H1 (cell line): ENCODE results near the gene SLC45A1. TPM values are rescaled to one million over a fixed set of nuclear protein-coding genes. Genes with fewer than 3 reads are reported as not detected.

Source experiments
- CTCF ChIA-PET: fragments of 300-600 bp; sonication (Branson Sonifier 250); formaldehyde crosslinking; loops from one replicate; lab custom pipeline; 2021; ENCODE audit not compliant: partially characterized antibody; lab: Charles Lee
- POLR2A ChIA-PET: fragments of 300-600 bp; sonication (Branson Sonifier 250); formaldehyde crosslinking; loops from one replicate; lab custom pipeline; 2021; ENCODE audit warnings: inconsistent platforms; ENCODE audit not compliant: partially characterized antibody; lab: Charles Lee
- DNase-seq, 2 experiments: peaks; one replicate each; pipeline versions ENCODE4 v3.0.0 to v3.0.0-alpha.2; 2010 to 2022; ENCODE audit warnings: low spot score in 2 of 2, low read depth in 1 of 2, mixed read lengths in 1 of 2
- FAIRE-seq: peaks from 2 replicates; lab custom pipeline; 2011; peaks lifted over from hg19 to GRCh38; lab: Jason Lieb, UNC
- H2AFZ ChIP-seq: 2 replicates; pipeline ENCODE4 v1.8.1; 2012; ENCODE audit warnings: low read length, inconsistent platforms
- H2AK5ac ChIP-seq: 2 replicates; pipeline ENCODE4 v1.6.1; 2013; ENCODE audit warnings: low read depth, low read length
- H2BK120ac ChIP-seq: replicated peaks from 2 replicates; pipeline ENCODE3; 2013; ENCODE audit warnings: low read depth, low read length, inconsistent platforms
- H2BK12ac ChIP-seq: 2 replicates; pipeline ENCODE4 v1.6.1; 2013; ENCODE audit warnings: low read depth, low read length
- H2BK15ac ChIP-seq: 2 replicates; pipeline ENCODE4 v1.6.1; 2013; ENCODE audit warnings: low read length
- H2BK20ac ChIP-seq: 2 replicates; pipeline ENCODE4 v1.6.1; 2013; ENCODE audit warnings: low read length
- H2BK5ac ChIP-seq: 2 replicates; pipeline ENCODE4 v1.6.1; 2013; ENCODE audit warnings: low read depth, low read length
- H3K14ac ChIP-seq: 2 replicates; pipeline ENCODE4 v1.6.1; 2013; ENCODE audit warnings: inconsistent platforms; ENCODE audit not compliant: insufficient read length
- H3K18ac ChIP-seq: 2 replicates; pipeline ENCODE4 v1.6.1; 2013; ENCODE audit warnings: low read length; ENCODE audit errors: extremely low read depth
- H3K23ac ChIP-seq: 2 replicates; pipeline ENCODE4 v1.6.1; 2013; ENCODE audit warnings: inconsistent platforms; ENCODE audit not compliant: insufficient read length
- H3K23me2 ChIP-seq: 2 replicates; pipeline ENCODE4 v1.6.1; 2013; ENCODE audit warnings: low read depth, low read length
- H3K27ac ChIP-seq: 2 replicates; pipeline ENCODE4 v1.6.1; 2011; ENCODE audit warnings: low read depth, low read length, inconsistent platforms
- H3K27me3 ChIP-seq, 4 experiments: replicated peaks in 1 of 4; 1 replicate in 1 of 4; 2 replicates in 3 of 4; pipeline versions ENCODE4 v1.6.1 to v1.8.1; 2011 to 2013; ENCODE audit warnings: low read length in 3 of 4, mild to moderate bottlenecking in 3 of 4, inconsistent platforms in 2 of 4, mixed read lengths in 2 of 4, moderate library complexity in 1 of 4; ENCODE audit not compliant: control insufficient read depth in 3 of 4, insufficient read depth in 3 of 4; ENCODE audit errors: extremely low read depth in 1 of 4
- H3K36me3 ChIP-seq, 4 experiments: 2 replicates each; pipeline versions ENCODE4 v1.6.1 to v1.8.1; 2011 to 2013; ENCODE audit warnings: mild to moderate bottlenecking in 4 of 4, low read length in 3 of 4, moderate library complexity in 2 of 4, control low read depth in 1 of 4, inconsistent platforms in 1 of 4; ENCODE audit not compliant: insufficient read depth in 4 of 4, control insufficient read depth in 2 of 4
- H3K4ac ChIP-seq: replicated peaks from 2 replicates; pipeline ENCODE3; 2013; ENCODE audit warnings: low read length, low read depth, mixed read lengths, inconsistent platforms; ENCODE audit not compliant: insufficient read length
- H3K4me1 ChIP-seq, 4 experiments: replicated peaks in 1 of 4; 1 replicate in 1 of 4; 2 replicates in 3 of 4; pipeline versions ENCODE4 v1.6.1 to v1.8.1; 2011 to 2013; ENCODE audit warnings: low read length in 3 of 4, inconsistent platforms in 2 of 4, mixed read lengths in 1 of 4; ENCODE audit not compliant: insufficient read depth in 4 of 4, control insufficient read depth in 3 of 4
- H3K4me2 ChIP-seq, 2 experiments: 2 replicates each; pipeline versions ENCODE4 v1.6.1 to v1.8.1; 2011 to 2013; ENCODE audit warnings: low read depth in 2 of 2, low read length in 2 of 2, control low read depth in 1 of 2, inconsistent platforms in 1 of 2, mild to moderate bottlenecking in 1 of 2; ENCODE audit not compliant: insufficient read depth in 1 of 2
- H3K4me3 ChIP-seq, 4 experiments: fragments of 200-600, 300-600 bp in 1 of 4; sonication (generic), shearing (Covaris generic), sonication (Bioruptor Twin) in 1 of 4; 2 replicates each; pipeline versions ENCODE4 v1.5.1 to v1.8.1; 2011 to 2016; ENCODE audit warnings: low read length in 4 of 4, low read depth in 3 of 4, control low read depth in 2 of 4, inconsistent platforms in 2 of 4, mild to moderate bottlenecking in 2 of 4, mixed read lengths in 1 of 4, moderate library complexity in 1 of 4; ENCODE audit not compliant: insufficient read depth in 2 of 4; ENCODE audit errors: extremely low read depth in 1 of 4
- H3K56ac ChIP-seq: replicated peaks from 2 replicates; pipeline ENCODE3; 2013; ENCODE audit warnings: low read depth, mild to moderate bottlenecking, mixed read lengths, low read length, inconsistent platforms; ENCODE audit not compliant: insufficient read length
- H3K79me1 ChIP-seq: 2 replicates; pipeline ENCODE4 v1.6.1; 2013; ENCODE audit warnings: low read depth, low read length, control low read depth
- H3K79me2 ChIP-seq, 2 experiments: 2 replicates each; pipeline versions ENCODE4 v1.6.1 to v1.8.1; 2012 to 2013; ENCODE audit warnings: low read length in 2 of 2, mild to moderate bottlenecking in 2 of 2, inconsistent platforms in 1 of 2; ENCODE audit not compliant: insufficient read depth in 2 of 2, control insufficient read depth in 1 of 2
- H3K9ac ChIP-seq, 4 experiments: replicated peaks in 1 of 4; 1 replicate in 1 of 4; 2 replicates in 3 of 4; pipeline versions ENCODE4 v1.6.1 to v1.8.1; 2011 to 2013; ENCODE audit warnings: low read depth in 3 of 4, low read length in 3 of 4, control low read depth in 2 of 4, mild to moderate bottlenecking in 2 of 4, moderate library complexity in 2 of 4, inconsistent platforms in 1 of 4; ENCODE audit errors: extremely low read depth in 1 of 4
- H3K9me3 ChIP-seq, 2 experiments: 2 replicates each; pipeline versions ENCODE4 v1.6.1 to v1.8.1; 2012 to 2013; ENCODE audit warnings: mild to moderate bottlenecking in 2 of 2, moderate library complexity in 2 of 2, control low read depth in 1 of 2, inconsistent platforms in 1 of 2, low read depth in 1 of 2, low read length in 1 of 2, mixed read lengths in 1 of 2; ENCODE audit not compliant: insufficient read depth in 2 of 2
- H4K20me1 ChIP-seq, 2 experiments: replicated peaks in 1 of 2; 2 replicates each; pipeline versions ENCODE3 to v1.8.1; 2011 to 2013; ENCODE audit warnings: inconsistent platforms in 2 of 2, low read length in 2 of 2, mild to moderate bottlenecking in 1 of 2; ENCODE audit not compliant: insufficient read depth in 2 of 2, control insufficient read depth in 1 of 2
- H4K5ac ChIP-seq: 2 replicates; pipeline ENCODE4 v1.6.1; 2013; ENCODE audit warnings: low read length, low read depth, mixed read lengths, inconsistent platforms; ENCODE audit not compliant: insufficient read length
- H4K8ac ChIP-seq: 2 replicates; pipeline ENCODE4 v1.8.0; 2013; ENCODE audit warnings: mild to moderate bottlenecking, moderate library complexity, low read length, inconsistent platforms; ENCODE audit not compliant: insufficient read depth; ENCODE audit errors: extremely low read depth
- H4K91ac ChIP-seq: replicated peaks from 2 replicates; pipeline ENCODE3; 2013; ENCODE audit warnings: low read length, mixed read lengths, inconsistent platforms; ENCODE audit not compliant: insufficient read length
- BACH1 ChIP-seq: IDR thresholded peaks from 2 replicates; pipeline ENCODE4 v1.6.1; 2012; ENCODE audit warnings: low read length, improper control_type of control experiment
- BCL11A ChIP-seq, 2 experiments: IDR thresholded peaks; one replicate each; pipeline ENCODE4 v1.6.1; 2011; ENCODE audit warnings: low read depth in 2 of 2, low read length in 2 of 2, mild to moderate bottlenecking in 2 of 2
- CBX5 ChIP-seq: fragments of 300-800, 300-1000 bp; sonication (generic); IDR thresholded peaks from 2 replicates; pipeline ENCODE4 v1.7.1; 2016; ENCODE audit warnings: antibody characterized with exemption, low read length, low read depth
- CREB1 ChIP-seq: IDR thresholded peaks from 2 replicates; pipeline ENCODE4 v1.6.1; 2012; ENCODE audit warnings: inconsistent platforms
- EZH2 ChIP-seq: fragments of 200-600 bp; sonication (generic); IDR thresholded peaks from 2 replicates; pipeline ENCODE4 v1.7.1; 2012; ENCODE audit warnings: low read depth, mild to moderate bottlenecking, moderate library complexity, low read length, inconsistent platforms; ENCODE audit not compliant: severe bottlenecking
- POLR2AphosphoS5 ChIP-seq: IDR thresholded peaks from 2 replicates; pipeline ENCODE4 v1.6.1; 2011; ENCODE audit warnings: low read depth, low read length
- RNF2 ChIP-seq: fragments of 200-900, 300-1000 bp; sonication (generic); IDR thresholded peaks from 2 replicates; pipeline ENCODE4 v1.7.1; 2016; ENCODE audit warnings: borderline replicate concordance, low read depth, mild to moderate bottlenecking, antibody characterized with exemption, low read length; ENCODE audit not compliant: poor library complexity, severe bottlenecking; ENCODE audit errors: missing control alignments
- WGBS, 2 experiments: shearing (Covaris generic) in 1 of 2; methylation state at CpG; one replicate each; pipeline versions ENCODE4 v1.1.6 to v1.1.7; 2013 to 2015; ENCODE audit warnings: low lambda C conversion rate in 2 of 2, mixed read lengths in 2 of 2, inconsistent platforms in 1 of 2, low coverage in 1 of 2, missing lambda C conversion rate in 1 of 2; ENCODE audit not compliant: insufficient replicate concordance in 2 of 2, insufficient coverage in 1 of 2, insufficient read length in 1 of 2; ENCODE audit errors: extremely low coverage in 1 of 2, missing lambda C conversion rate in 1 of 2; 5-methylcytosine and 5-hydroxymethylcytosine counted together
- polyA plus RNA-seq, 7 experiments: library from polyadenylated mRNA; depleted of rRNA in 3 of 7; stranded (reverse) in 5 of 7; unstranded in 2 of 7; fragments of >200 nt in 5 of 7; fragments of 200-250 nt in 2 of 7; gene quantifications; 1 replicate in 5 of 7; 2 replicates in 1 of 7; 4 replicates in 1 of 7; pipeline versions ENCODE4 v1.2.1 to v1.2.3, GENCODE V29; 2011 to 2013; ENCODE audit warnings: missing spikeins in 2 of 7, mixed read lengths in 2 of 7
- total RNA-seq: library from RNA; stranded (reverse); fragmentation: NEBNext Ultra II Directional; extraction: Animal tissue kit (Norgen Biotek cat#: 25700); gene quantifications from 2 replicates; pipeline ENCODE4 v1.2.1, GENCODE V29; 2021

Gene SLC45A1
- total and polyA plus RNA-seq, 2 of the 8 experiments (the other 6 are each of a cell fraction or from before 2014, with no cell fraction given), result 1.0 to 1.7 TPM

GRCh38 chr1:8311068-8311718 lies 6.7 kb upstream of the SLC45A1 start:
- Histone ChIP-seq H3K79me2 (no peaks in the 10 kb centered on the region), H2AFZ (no peak overlapping the region), H3K9ac (no peak overlapping the region), H4K91ac (no peak overlapping the region), H3K4me3 (no peak overlapping the region), H4K20me1 (no peaks in the 10 kb centered on the region), H3K9me3 (no peaks in the 10 kb centered on the region), H3K18ac (no peak overlapping the region), H2BK15ac (no peak overlapping the region; the same call in 1 of the 2 replicates), H3K4me1 (peaks cover 0 to 13% (median 6%) of the 10 kb centered on the region in 4 experiments; a peak in 5 of 7 replicates), H3K23ac (no peak overlapping the region), H3K4ac (no peak overlapping the region), H4K5ac (no peak overlapping the region), H3K4me2 (no peak overlapping the region), H3K56ac (no peak overlapping the region), H3K23me2 (no peaks in the 10 kb centered on the region), H3K36me3 (no peaks in the 10 kb centered on the region), H2BK120ac (no peak overlapping the region), H2AK5ac (no peak overlapping the region), H2BK20ac (0 out of 2 replicates have a peak overlapping the region, but pooled peaks have one; percentile 38), H3K79me1 (no peaks in the 10 kb centered on the region), H3K27ac (no peak overlapping the region), H2BK12ac (no peak overlapping the region), H4K8ac (no peak overlapping the region), H3K27me3 (0 out of 7 replicates have a peak, but pooled peaks cover 0 to 3% (median 0%) of the 10 kb centered on the region in 4 experiments), H2BK5ac (no peak overlapping the region), H3K14ac (no peak overlapping the region)
- TF ChIP-seq BACH1, result no peak
- TF ChIP-seq RNF2, result no peak
- TF ChIP-seq EZH2, result no peak
- TF ChIP-seq POLR2AphosphoS5, result no peak
- TF ChIP-seq CBX5, result no peak
- no peak for TF ChIP-seq BCL11A (IDR thresholded peaks at IDR 0.05; ENCODE audit: low read depth in 2 of 2, low read length in 2 of 2)
- no peak for TF ChIP-seq CREB1
- 88% methylated on average over 1 of the region's 1 CpG; no CpG with 5 or more reads in 1 of the 2 experiments for WGBS, 2 experiments
- POLR2A ChIA-PET, result no interaction called here
- CTCF ChIA-PET, result interaction anchor here (0.8 to 11.7 kb wide), 11 partner anchors 8 to 333 kb away, joined by 3 to 249 read pairs (median 4); no protein-coding TSS in a partner anchor
- FAIRE-seq, result no peak
- DNase-seq, result no peak
